Liver (tissue), 3 donors: ENCODE measurements around the gene KMT5B.

Experiments used
- CTCF ChIP-seq: fragments of 150-350 bp; IDR thresholded peaks from 2 replicates; pipeline ENCODE4 v1.5.1; 2017; ENCODE audit warnings: improper control_type of control experiment, low read depth, low read length; ENCODE audit not compliant: missing input control
- EGR1 ChIP-seq, 2 donors: IDR thresholded peaks; 2 replicates each; pipeline ENCODE4 v1.6.1; 2016 to 2018; ENCODE audit warnings: antibody characterized with exemption in 2 of 2, low read depth in 2 of 2
- REST ChIP-seq: IDR thresholded peaks from 2 replicates; pipeline ENCODE4 v1.6.1; 2016; ENCODE audit warnings: antibody characterized with exemption, mild to moderate bottlenecking
- TAF1 ChIP-seq: conservative IDR thresholded peaks from 2 replicates; pipeline ENCODE4 v1.6.1; 2016; ENCODE audit warnings: antibody characterized with exemption, mild to moderate bottlenecking
- TF ChIP-seq, protein P1 (sequence below): IDR thresholded peaks from 2 replicates; pipeline ENCODE4 v1.6.1; 2016; ENCODE audit warnings: antibody characterized with exemption
- donor health status: healthy.
- donor health status: healthy.

- TF ChIP-seq CTCF (no peak), EGR1 (IDR thresholded peaks at IDR 0.05; ENCODE audit: low read depth in 2 of 2) (no peak), TAF1 (no peak), REST (no peak)
- TF ChIP-seq, protein P1, sequence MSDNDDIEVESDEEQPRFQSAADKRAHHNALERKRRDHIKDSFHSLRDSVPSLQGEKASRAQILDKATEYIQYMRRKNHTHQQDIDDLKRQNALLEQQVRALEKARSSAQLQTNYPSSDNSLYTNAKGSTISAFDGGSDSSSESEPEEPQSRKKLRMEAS: no peak
Observed at GRCh38 chr11:68256331-68256741, 43.2 kb upstream of the KMT5B start.
